Measurements from ENCODE around the gene GPX4.

- TF ChIP-seq, protein P1, sequence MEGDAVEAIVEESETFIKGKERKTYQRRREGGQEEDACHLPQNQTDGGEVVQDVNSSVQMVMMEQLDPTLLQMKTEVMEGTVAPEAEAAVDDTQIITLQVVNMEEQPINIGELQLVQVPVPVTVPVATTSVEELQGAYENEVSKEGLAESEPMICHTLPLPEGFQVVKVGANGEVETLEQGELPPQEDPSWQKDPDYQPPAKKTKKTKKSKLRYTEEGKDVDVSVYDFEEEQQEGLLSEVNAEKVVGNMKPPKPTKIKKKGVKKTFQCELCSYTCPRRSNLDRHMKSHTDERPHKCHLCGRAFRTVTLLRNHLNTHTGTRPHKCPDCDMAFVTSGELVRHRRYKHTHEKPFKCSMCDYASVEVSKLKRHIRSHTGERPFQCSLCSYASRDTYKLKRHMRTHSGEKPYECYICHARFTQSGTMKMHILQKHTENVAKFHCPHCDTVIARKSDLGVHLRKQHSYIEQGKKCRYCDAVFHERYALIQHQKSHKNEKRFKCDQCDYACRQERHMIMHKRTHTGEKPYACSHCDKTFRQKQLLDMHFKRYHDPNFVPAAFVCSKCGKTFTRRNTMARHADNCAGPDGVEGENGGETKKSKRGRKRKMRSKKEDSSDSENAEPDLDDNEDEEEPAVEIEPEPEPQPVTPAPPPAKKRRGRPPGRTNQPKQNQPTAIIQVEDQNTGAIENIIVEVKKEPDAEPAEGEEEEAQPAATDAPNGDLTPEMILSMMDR (IDR thresholded peaks at IDR 0.05; ENCODE audit: low read length) = no peak
- no peak for TF ChIP-seq EZH2 (IDR thresholded peaks at IDR 0.05; ENCODE audit: borderline replicate concordance, low read length)
Measured at GRCh38 chr19:1076951-1077350, 26.8 kb upstream of the GPX4 start.

Data from OCI-LY1 (cell line).